SH-SY5Y (cell line): ENCODE results near the gene PIP4K2A.

ENCODE experiments used
- GATA2 ChIP-seq: IDR thresholded peaks from 2 replicates; pipeline ENCODE4 v1.6.1; 2011; ENCODE audit warnings: mild to moderate bottlenecking, low read depth, low read length
- GATA3 ChIP-seq: IDR thresholded peaks from 2 replicates; pipeline ENCODE4 v1.6.1; 2011; ENCODE audit warnings: low read depth, mild to moderate bottlenecking, low read length, moderate library complexity

DNA sequence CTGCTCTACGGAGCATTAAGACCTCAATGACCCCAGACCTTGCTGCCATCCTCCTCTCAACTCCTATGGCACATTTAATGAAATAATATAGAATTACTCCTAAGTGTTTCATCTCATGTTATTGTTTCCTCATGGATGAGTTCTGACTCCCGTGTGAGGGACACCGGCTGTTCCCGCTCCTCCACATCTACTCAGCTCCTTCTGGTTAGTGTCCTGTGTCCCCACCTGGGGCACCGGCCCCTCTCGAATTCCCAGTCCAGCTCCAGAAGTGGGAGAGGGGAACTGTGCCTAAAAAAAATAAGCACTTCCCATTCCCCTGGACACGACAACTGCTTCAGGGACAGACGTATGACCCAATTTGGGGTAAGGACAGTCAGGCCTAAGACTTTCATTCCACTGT lies 58.3 kb downstream of the PIP4K2A start:
- TF ChIP-seq GATA2 (no peak), GATA3 (no peak)
